Neuronal stem cell (in vitro differentiated cells): Measurements from ENCODE around the gene SLC2A4.

Experiments used
- DNase-seq: peaks from one replicate; pipeline ENCODE4 v3.0.0-alpha.2; 2013; ENCODE audit warnings: low spot score
- H2AFZ ChIP-seq: one replicate; pipeline ENCODE4 v1.6.1; 2013; ENCODE audit warnings: mild to moderate bottlenecking, low read length, inconsistent platforms
- H2AK5ac ChIP-seq: 2 replicates; pipeline ENCODE4 v1.6.1; 2013; ENCODE audit warnings: low read depth, mild to moderate bottlenecking, inconsistent platforms, low read length, moderate library complexity, mixed read lengths
- H2BK120ac ChIP-seq: 2 replicates; pipeline ENCODE4 v1.6.1; 2013; ENCODE audit warnings: low read depth, mild to moderate bottlenecking, inconsistent platforms, low read length, moderate library complexity, mixed read lengths
- H2BK12ac ChIP-seq: one replicate; pipeline ENCODE4 v1.6.1; 2013; ENCODE audit warnings: low read length, inconsistent platforms
- H2BK15ac ChIP-seq: 2 replicates; pipeline ENCODE4 v1.6.1; 2013; ENCODE audit warnings: mild to moderate bottlenecking, low read length, inconsistent platforms, mixed read lengths
- H2BK5ac ChIP-seq: one replicate; pipeline ENCODE4 v1.6.1; 2013; ENCODE audit warnings: inconsistent platforms, mild to moderate bottlenecking, low read length, moderate library complexity
- H3K14ac ChIP-seq: one replicate; pipeline ENCODE4 v1.6.1; 2013; ENCODE audit warnings: low read length, inconsistent platforms
- H3K18ac ChIP-seq: 2 replicates; pipeline ENCODE4 v1.6.1; 2013; ENCODE audit warnings: low read length, inconsistent platforms
- H3K23ac ChIP-seq: 2 replicates; pipeline ENCODE4 v1.6.1; 2013; ENCODE audit warnings: low read depth, mild to moderate bottlenecking, mixed read lengths, low read length, inconsistent platforms; ENCODE audit not compliant: poor library complexity
- H3K27ac ChIP-seq: replicated peaks from 3 replicates; pipeline ENCODE4 v1.5.1; 2013; ENCODE audit warnings: low read length, inconsistent platforms
- H3K27me3 ChIP-seq, 3 experiments: 2 replicates each; pipeline ENCODE4 v1.6.1; 2013; ENCODE audit warnings: low read length in 3 of 3, mild to moderate bottlenecking in 2 of 3, inconsistent platforms in 1 of 3, low read depth in 1 of 3, mixed read lengths in 1 of 3, moderate library complexity in 1 of 3; ENCODE audit not compliant: control insufficient read depth in 3 of 3, insufficient read depth in 3 of 3
- H3K36me3 ChIP-seq, 2 donors: replicated peaks in 1 of 2; 2 replicates each; pipeline ENCODE4 v1.6.1; 2013; ENCODE audit warnings: low read length in 2 of 2; ENCODE audit not compliant: control insufficient read depth in 2 of 2, insufficient read depth in 2 of 2
- H3K4ac ChIP-seq: 2 replicates; pipeline ENCODE4 v1.6.1; 2013; ENCODE audit warnings: inconsistent platforms, mild to moderate bottlenecking, low read length, moderate library complexity
- H3K4me1 ChIP-seq, 2 donors: 1 replicate in 1 of 2; 2 replicates in 1 of 2; pipeline ENCODE4 v1.6.1; 2013; ENCODE audit warnings: low read length in 2 of 2, low read depth in 1 of 2; ENCODE audit not compliant: control insufficient read depth in 2 of 2, insufficient read depth in 1 of 2
- H3K4me2 ChIP-seq: one replicate; pipeline ENCODE4 v1.6.1; 2013; ENCODE audit warnings: mild to moderate bottlenecking, low read length, inconsistent platforms; ENCODE audit not compliant: insufficient read depth, poor library complexity, severe bottlenecking
- H3K4me3 ChIP-seq, 2 donors: 2 replicates each; pipeline ENCODE4 v1.5.1; 2013; ENCODE audit warnings: low read length in 2 of 2, mild to moderate bottlenecking in 2 of 2, inconsistent platforms in 1 of 2, moderate library complexity in 1 of 2
- H3K79me1 ChIP-seq: one replicate; pipeline ENCODE4 v1.6.1; 2013; ENCODE audit warnings: low read depth, mild to moderate bottlenecking, inconsistent platforms, low read length, moderate library complexity
- H3K9ac ChIP-seq: one replicate; pipeline ENCODE4 v1.6.1; 2013; ENCODE audit warnings: mild to moderate bottlenecking, low read depth, low read length, inconsistent platforms; ENCODE audit not compliant: poor library complexity
- H3K9me3 ChIP-seq, 2 donors: replicated peaks in 1 of 2; 2 replicates each; pipeline versions ENCODE3 to v1.6.1; 2013; ENCODE audit warnings: low read length in 2 of 2, mild to moderate bottlenecking in 2 of 2, inconsistent platforms in 1 of 2, low read depth in 1 of 2, mixed read lengths in 1 of 2, moderate library complexity in 1 of 2; ENCODE audit not compliant: control insufficient read depth in 2 of 2, insufficient read depth in 1 of 2
- H4K8ac ChIP-seq: one replicate; pipeline ENCODE4 v1.6.1; 2013; ENCODE audit warnings: low read depth, mild to moderate bottlenecking, inconsistent platforms, low read length, moderate library complexity
- H4K91ac ChIP-seq: one replicate; pipeline ENCODE4 v1.6.1; 2013; ENCODE audit warnings: low read length, low read depth, mild to moderate bottlenecking, inconsistent platforms; ENCODE audit not compliant: poor library complexity
- WGBS, 2 donors: extraction: QIAGEN DNeasy Blood & Tissue Kit; methylation state at CpG; one replicate each; pipeline ENCODE4 v1.1.7; 2013; ENCODE audit warnings: missing lambda C conversion rate in 2 of 2, mixed read lengths in 1 of 2; ENCODE audit not compliant: insufficient read length in 2 of 2, insufficient replicate concordance in 1 of 2; ENCODE audit errors: extremely low coverage in 2 of 2; 5-methylcytosine and 5-hydroxymethylcytosine counted together

SLC2A4 gene

GRCh38 chr17:7323731-7324437, 42.4 kb downstream of the SLC2A4 start:
- no peak overlapping the region for H4K8ac ChIP-seq
- H3K27me3 ChIP-seq = no peaks in the 10 kb centered on the region
- no peak overlapping the region for H2BK15ac ChIP-seq
- H3K9ac ChIP-seq = peak overlapping the region; percentile 39
- no peak overlapping the region for H3K27ac ChIP-seq
- H2BK12ac ChIP-seq = no peak overlapping the region
- peaks cover 59 to 76% of the 10 kb centered on the region in 2 donors for H3K36me3 ChIP-seq
- H3K4ac ChIP-seq = no peak overlapping the region
- DNase-seq = no peak
- WGBS, 2 donors = no CpG with 5 or more reads among the region's 39 CpGs
- H3K4me2 ChIP-seq = peak overlapping the region; percentile 3
- peaks cover 18% of the 10 kb centered on the region for H3K79me1 ChIP-seq
- H3K18ac ChIP-seq = peak overlapping the region; percentile 15
- no peak overlapping the region for H3K14ac ChIP-seq
- H2BK120ac ChIP-seq = no peak overlapping the region
- H2AFZ ChIP-seq = no peak overlapping the region
- no peak overlapping the region for H2BK5ac ChIP-seq
- H3K23ac ChIP-seq = peak overlapping the region; percentile 46
- H2AK5ac ChIP-seq = peak overlapping the region; percentile 30
- no peaks in the 10 kb centered on the region for H3K9me3 ChIP-seq
- H3K4me3 ChIP-seq = no peak overlapping the region
- H3K4me1 ChIP-seq = peaks cover 7 to 8% of the 10 kb centered on the region in 2 donors
- no peak overlapping the region for H4K91ac ChIP-seq

GRCh38 chr17:7324438-7324779, 42.9 kb downstream of the SLC2A4 start:
- peak overlapping the region; percentile 58 for H2AK5ac ChIP-seq
- peaks cover 57 to 74% of the 10 kb centered on the region in 2 donors for H3K36me3 ChIP-seq
- no peaks in the 10 kb centered on the region for H3K9me3 ChIP-seq
- H3K4ac ChIP-seq = no peak overlapping the region
- peaks cover 18% of the 10 kb centered on the region for H3K79me1 ChIP-seq
- peaks cover 7 to 8% of the 10 kb centered on the region in 2 donors for H3K4me1 ChIP-seq
- peak overlapping the region in 1 of 2 donors; percentile 16 for H3K4me3 ChIP-seq
- H3K4me2 ChIP-seq = no peak overlapping the region
- no peak overlapping the region for H3K18ac ChIP-seq
- no peak overlapping the region for H3K23ac ChIP-seq
- no peak overlapping the region for H2BK15ac ChIP-seq
- no peak for DNase-seq
- no peak overlapping the region for H3K9ac ChIP-seq
- no peak overlapping the region for H3K27ac ChIP-seq
- H4K8ac ChIP-seq = no peak overlapping the region
- no CpG with 5 or more reads among the region's 3 CpGs for WGBS, 2 donors
- no peak overlapping the region for H2BK5ac ChIP-seq
- H2BK120ac ChIP-seq = no peak overlapping the region
- no peaks in the 10 kb centered on the region for H3K27me3 ChIP-seq
- no peak overlapping the region for H2AFZ ChIP-seq
- no peak overlapping the region for H3K14ac ChIP-seq
- no peak overlapping the region for H2BK12ac ChIP-seq
- no peak overlapping the region for H4K91ac ChIP-seq

GRCh38 chr17:7325031-7325528, 43.6 kb downstream of the SLC2A4 start:
- peak overlapping the region; percentile 15 for H3K9ac ChIP-seq
- H3K27me3 ChIP-seq = no peaks in the 10 kb centered on the region
- no peak overlapping the region for H2BK15ac ChIP-seq
- peak overlapping the region in 1 of 2 donors; percentile 16 for H3K4me3 ChIP-seq
- H3K4me1 ChIP-seq = peaks cover 7 to 8% of the 10 kb centered on the region in 2 donors
- no CpG with 5 or more reads among the region's 19 CpGs for WGBS, 2 donors
- H2AFZ ChIP-seq = no peak overlapping the region
- H3K27ac ChIP-seq = no peak overlapping the region
- no peak overlapping the region for H2BK5ac ChIP-seq
- H4K8ac ChIP-seq = no peak overlapping the region
- no peak overlapping the region for H3K4me2 ChIP-seq
- H3K9me3 ChIP-seq = no peaks in the 10 kb centered on the region
- no peak overlapping the region for H4K91ac ChIP-seq
- H3K79me1 ChIP-seq = peaks cover 18% of the 10 kb centered on the region
- no peak overlapping the region for H3K23ac ChIP-seq
- H3K4ac ChIP-seq = no peak overlapping the region
- no peak overlapping the region for H2BK120ac ChIP-seq
- no peak overlapping the region for H2BK12ac ChIP-seq
- H2AK5ac ChIP-seq = no peak overlapping the region
- H3K36me3 ChIP-seq = peaks cover 57 to 71% of the 10 kb centered on the region in 2 donors
- no peak for DNase-seq
- no peak overlapping the region for H3K18ac ChIP-seq
- H3K14ac ChIP-seq = no peak overlapping the region

- Histone ChIP-seq H3K9ac (no peak overlapping the region), H3K4ac (no peak overlapping the region), H3K4me3 (no peak overlapping the region), H3K27me3 (no peaks in the 10 kb centered on the region), H3K27ac (no peak overlapping the region), H3K9me3 (no peaks in the 10 kb centered on the region), H3K36me3 (peaks cover 47 to 60% of the 10 kb centered on the region in 2 donors), H3K79me1 (peaks cover 18% of the 10 kb centered on the region), H4K91ac (no peak overlapping the region), H3K4me1 (peaks cover 13 to 15% of the 10 kb centered on the region in 2 donors), H3K14ac (no peak overlapping the region), H2BK5ac (no peak overlapping the region), H2BK120ac (no peak overlapping the region), H3K18ac (no peak overlapping the region), H2BK15ac (no peak overlapping the region), H2AFZ (no peak overlapping the region), H2BK12ac (no peak overlapping the region), H4K8ac (no peak overlapping the region), H3K4me2 (no peak overlapping the region), H3K23ac (no peak overlapping the region), H2AK5ac (no peak overlapping the region)
- WGBS, 2 donors = no CpG with 5 or more reads among the region's 11 CpGs
- no peak for DNase-seq
Observed at GRCh38 chr17:7326186-7326585, 44.7 kb downstream of the SLC2A4 start.
